H9 (cell line): ENCODE data around the gene NEMF. TPM values are rescaled to one million over a fixed set of nuclear protein-coding genes. Genes with fewer than 3 reads are reported as not detected.

Source experiments
- DNase-seq: peaks from one replicate; pipeline ENCODE4 v3.0.0-alpha.2; 2017
- H2AFZ ChIP-seq: one replicate; pipeline ENCODE4 v1.6.1; 2013; ENCODE audit warnings: mild to moderate bottlenecking, low read length, control low read depth, moderate library complexity
- H2AK5ac ChIP-seq: 2 replicates; pipeline ENCODE4 v1.6.1; 2013; ENCODE audit warnings: low read length, control low read depth, mixed read lengths; ENCODE audit not compliant: insufficient read length
- H2BK120ac ChIP-seq: one replicate; pipeline ENCODE4 v1.6.1; 2013; ENCODE audit warnings: low read depth, mild to moderate bottlenecking, low read length, control low read depth, inconsistent platforms; ENCODE audit not compliant: poor library complexity, severe bottlenecking
- H2BK12ac ChIP-seq: 2 replicates; pipeline ENCODE4 v1.6.1; 2013; ENCODE audit warnings: low read length, control low read depth, mixed read lengths, low read depth; ENCODE audit not compliant: insufficient read length
- H2BK15ac ChIP-seq: 2 replicates; pipeline ENCODE4 v1.6.1; 2013; ENCODE audit warnings: low read depth, low read length, control low read depth
- H2BK20ac ChIP-seq: one replicate; pipeline ENCODE4 v1.6.1; 2013; ENCODE audit warnings: low read depth, mild to moderate bottlenecking, low read length, control low read depth, inconsistent platforms; ENCODE audit not compliant: poor library complexity, severe bottlenecking
- H2BK5ac ChIP-seq: 2 replicates; pipeline ENCODE4 v1.6.1; 2013; ENCODE audit warnings: low read length, control low read depth, mixed read lengths; ENCODE audit not compliant: insufficient read length
- H3K14ac ChIP-seq: 2 replicates; pipeline ENCODE4 v1.6.1; 2013; ENCODE audit warnings: low read length, control low read depth; ENCODE audit not compliant: insufficient read depth
- H3K18ac ChIP-seq: 2 replicates; pipeline ENCODE4 v1.6.1; 2013; ENCODE audit warnings: low read depth, mild to moderate bottlenecking, mixed read lengths, low read length, control low read depth; ENCODE audit not compliant: insufficient read length
- H3K23ac ChIP-seq: 2 replicates; pipeline ENCODE4 v1.6.1; 2013; ENCODE audit warnings: low read length, control low read depth, mixed read lengths, low read depth; ENCODE audit not compliant: insufficient read length
- H3K23me2 ChIP-seq: 2 replicates; pipeline ENCODE4 v1.6.1; 2013; ENCODE audit warnings: low read depth, mild to moderate bottlenecking, mixed read lengths, low read length, control low read depth; ENCODE audit not compliant: insufficient read length, poor library complexity, severe bottlenecking
- H3K27ac ChIP-seq: 2 replicates; pipeline ENCODE4 v1.5.1; 2013; ENCODE audit warnings: low read length, control low read depth, mixed read lengths, low read depth; ENCODE audit not compliant: insufficient read length
- H3K27me3 ChIP-seq: 2 replicates; pipeline ENCODE4 v1.6.1; 2013; ENCODE audit warnings: low read length, control low read depth, inconsistent platforms; ENCODE audit not compliant: insufficient read depth
- H3K4ac ChIP-seq: 2 replicates; pipeline ENCODE4 v1.6.1; 2013; ENCODE audit warnings: low read depth, mild to moderate bottlenecking, control low read depth, inconsistent platforms, low read length, moderate library complexity
- H3K4me1 ChIP-seq: 2 replicates; pipeline ENCODE4 v1.6.1; 2013; ENCODE audit warnings: low read length, control low read depth, inconsistent platforms; ENCODE audit not compliant: insufficient read depth
- H3K4me2 ChIP-seq: 2 replicates; pipeline ENCODE4 v1.6.1; 2013; ENCODE audit warnings: low read length, control low read depth, mixed read lengths; ENCODE audit not compliant: insufficient read length, insufficient read depth
- H3K56ac ChIP-seq: 2 replicates; pipeline ENCODE4 v1.6.1; 2013; ENCODE audit warnings: low read depth, mild to moderate bottlenecking, mixed read lengths, low read length, control low read depth; ENCODE audit not compliant: insufficient read length
- H3K79me1 ChIP-seq: 2 replicates; pipeline ENCODE4 v1.6.1; 2013; ENCODE audit warnings: low read depth, mild to moderate bottlenecking, moderate library complexity, low read length, control low read depth, inconsistent platforms; ENCODE audit not compliant: insufficient read depth, poor library complexity, severe bottlenecking
- H3K79me2 ChIP-seq: 2 replicates; pipeline ENCODE4 v1.6.1; 2013; ENCODE audit warnings: low read length, control low read depth, inconsistent platforms; ENCODE audit not compliant: insufficient read depth
- H3K9ac ChIP-seq: 2 replicates; pipeline ENCODE4 v1.6.1; 2013; ENCODE audit warnings: low read length, control low read depth, mixed read lengths; ENCODE audit not compliant: insufficient read length; ENCODE audit errors: extremely low read depth
- H3K9me3 ChIP-seq: one replicate; pipeline ENCODE4 v1.6.1; 2013; ENCODE audit warnings: low read depth, low read length, inconsistent platforms; ENCODE audit not compliant: control insufficient read depth
- H3T11ph ChIP-seq: one replicate; pipeline ENCODE4 v1.6.1; 2013; ENCODE audit warnings: mild to moderate bottlenecking, low read length, control low read depth, inconsistent platforms
- H4K20me1 ChIP-seq: one replicate; pipeline ENCODE4 v1.6.1; 2013; ENCODE audit not compliant: control insufficient read depth, insufficient read length, insufficient read depth
- H4K5ac ChIP-seq: 2 replicates; pipeline ENCODE4 v1.6.1; 2013; ENCODE audit warnings: low read depth, mild to moderate bottlenecking, mixed read lengths, low read length, control low read depth; ENCODE audit not compliant: insufficient read length
- H4K8ac ChIP-seq: replicated peaks from 2 replicates; pipeline ENCODE4 v1.6.1; 2013; ENCODE audit warnings: low read length, control low read depth, mixed read lengths, low read depth; ENCODE audit not compliant: insufficient read length
- H4K91ac ChIP-seq: 2 replicates; pipeline ENCODE4 v1.6.1; 2013; ENCODE audit warnings: low read depth, mild to moderate bottlenecking, moderate library complexity, mixed read lengths, low read length, control low read depth; ENCODE audit not compliant: insufficient read length
- H3K27ac Mint-ChIP-seq, 3 experiments: 2 replicates in 2 of 3; 3 replicates in 1 of 3; pipeline ENCODE4 v1.8.0; 2020 to 2021; ENCODE audit warnings: mixed read lengths in 3 of 3, mild to moderate bottlenecking in 1 of 3, moderate library complexity in 1 of 3
- H3K27me3 Mint-ChIP-seq: 2 replicates; pipeline ENCODE4 v1.8.0; 2021; ENCODE audit warnings: low read depth, mild to moderate bottlenecking, moderate library complexity, mixed read lengths
- H3K36me3 Mint-ChIP-seq, 3 experiments: 2 replicates in 2 of 3; 3 replicates in 1 of 3; pipeline ENCODE4 v1.8.0; 2020 to 2021; ENCODE audit warnings: low read depth in 3 of 3, mixed read lengths in 3 of 3; ENCODE audit not compliant: insufficient read depth in 1 of 3
- H3K4me1 Mint-ChIP-seq, 2 experiments: 2 replicates each; pipeline ENCODE4 v1.8.0; 2020; ENCODE audit warnings: mixed read lengths in 2 of 2
- H3K4me3 Mint-ChIP-seq, 2 experiments: 2 replicates in 1 of 2; 3 replicates in 1 of 2; pipeline ENCODE4 v1.8.0; 2020 to 2021; ENCODE audit warnings: mild to moderate bottlenecking in 2 of 2, mixed read lengths in 2 of 2, moderate library complexity in 1 of 2
- H3K9me3 Mint-ChIP-seq, 2 experiments: 2 replicates in 1 of 2; 3 replicates in 1 of 2; pipeline ENCODE4 v1.8.0; 2020; ENCODE audit warnings: mild to moderate bottlenecking in 2 of 2, mixed read lengths in 2 of 2, moderate library complexity in 1 of 2
- WGBS: extraction: QIAGEN DNeasy Blood & Tissue Kit; methylation state at CpG from one replicate; pipeline ENCODE4 v1.1.7; 2013; ENCODE audit warnings: missing lambda C conversion rate, low lambda C conversion rate, mixed read lengths; ENCODE audit not compliant: insufficient read length; ENCODE audit errors: extremely low coverage; 5-methylcytosine and 5-hydroxymethylcytosine counted together
- total RNA-seq: library from RNA; stranded (reverse); gene quantifications from 2 replicates; pipeline ENCODE4 v1.2.1, GENCODE V29; 2021
- TF ChIP-seq, protein P1 (sequence below): fragments of 200-600 bp; sonication (generic); conservative IDR thresholded peaks from 3 replicates; pipeline ENCODE4 v1.8.0; 2021; ENCODE audit warnings: antibody characterized with exemption, mild to moderate bottlenecking

The NEMF gene
- total RNA-seq, 1 experiment from 2014 or later, result 57.4 TPM

DNA sequence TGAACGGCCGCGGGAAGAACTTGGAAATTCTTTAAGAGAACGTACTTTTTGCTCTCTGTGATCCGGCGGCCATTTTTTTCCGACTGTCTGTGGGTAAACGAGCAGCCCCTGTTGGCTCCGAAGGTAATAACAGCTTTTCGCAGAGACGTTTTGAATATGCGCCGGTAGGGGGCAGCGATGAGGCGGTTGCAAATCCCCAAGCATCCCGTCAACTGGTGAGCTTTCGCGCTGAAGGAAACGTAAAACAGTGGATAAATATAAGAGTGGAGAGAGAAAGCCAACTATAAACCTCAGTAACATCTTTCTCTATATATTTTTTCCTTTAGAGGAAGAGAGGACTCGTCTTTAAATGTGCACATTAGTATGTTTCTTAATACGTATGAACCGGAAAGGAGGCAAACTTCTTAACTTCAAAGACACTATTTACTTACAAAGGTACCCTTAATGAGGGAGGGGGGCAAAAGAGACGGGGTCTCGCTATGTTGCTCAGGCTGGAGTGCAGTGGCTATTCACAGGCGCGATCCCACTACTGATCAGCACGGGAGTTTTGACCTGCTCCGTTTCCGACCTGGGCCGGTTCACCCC, 9.6 kb upstream of the NEMF start:
- Histone ChIP-seq H3K27me3 (no peaks in the 10 kb centered on the region), H4K20me1 (no peaks in the 10 kb centered on the region), H2BK12ac (no peak overlapping the region), H2BK5ac (peak overlapping the region; percentile 74), H3K18ac (peak overlapping the region; percentile 98), H2AFZ (peak overlapping the region; percentile 98), H3K4me1 (no peaks in the 10 kb centered on the region; the same call in 1 of the 2 replicates), H4K91ac (no peak overlapping the region), H3K14ac (peak overlapping the region; percentile 96; the same call in 1 of the 2 replicates), H3K23ac (no peak overlapping the region), H3K27ac (peak overlapping the region; percentile 95), H3T11ph (peak overlapping the region; percentile 94), H3K9ac (peak overlapping the region; percentile 99), H3K9me3 (no peaks in the 10 kb centered on the region), H4K5ac (peak overlapping the region; percentile 94), H3K4me2 (peak overlapping the region; percentile 98), H3K4ac (no peak overlapping the region; the same call in 1 of the 2 replicates), H3K79me1 (no peaks in the 10 kb centered on the region), H2BK20ac (peak overlapping the region; percentile 84), H3K79me2 (no peaks in the 10 kb centered on the region), H2BK15ac (no peak overlapping the region), H2AK5ac (no peak overlapping the region), H2BK120ac (peak overlapping the region; percentile 84), H4K8ac (peak overlapping the region; percentile 71), H3K23me2 (peaks cover 6% of the 10 kb centered on the region), H3K56ac (peak overlapping the region; percentile 82)
- Mint-ChIP-seq H3K27ac (peak overlapping the region in 2 of 3 experiments; percentile 97 to 99), H3K36me3 (no peaks in the 10 kb centered on the region; a peak in 1 of 7 replicates), H3K4me1 (peaks cover 7 to 14% of the 10 kb centered on the region in 2 experiments), H3K4me3 (no peak overlapping the region), H3K27me3 (peaks cover 3% of the 10 kb centered on the region; the same call in 1 of the 2 replicates), H3K9me3 (no peaks in the 10 kb centered on the region; a peak in 1 of 5 replicates)
- DNase-seq, result peak; percentile 83
- TF ChIP-seq, protein P1, sequence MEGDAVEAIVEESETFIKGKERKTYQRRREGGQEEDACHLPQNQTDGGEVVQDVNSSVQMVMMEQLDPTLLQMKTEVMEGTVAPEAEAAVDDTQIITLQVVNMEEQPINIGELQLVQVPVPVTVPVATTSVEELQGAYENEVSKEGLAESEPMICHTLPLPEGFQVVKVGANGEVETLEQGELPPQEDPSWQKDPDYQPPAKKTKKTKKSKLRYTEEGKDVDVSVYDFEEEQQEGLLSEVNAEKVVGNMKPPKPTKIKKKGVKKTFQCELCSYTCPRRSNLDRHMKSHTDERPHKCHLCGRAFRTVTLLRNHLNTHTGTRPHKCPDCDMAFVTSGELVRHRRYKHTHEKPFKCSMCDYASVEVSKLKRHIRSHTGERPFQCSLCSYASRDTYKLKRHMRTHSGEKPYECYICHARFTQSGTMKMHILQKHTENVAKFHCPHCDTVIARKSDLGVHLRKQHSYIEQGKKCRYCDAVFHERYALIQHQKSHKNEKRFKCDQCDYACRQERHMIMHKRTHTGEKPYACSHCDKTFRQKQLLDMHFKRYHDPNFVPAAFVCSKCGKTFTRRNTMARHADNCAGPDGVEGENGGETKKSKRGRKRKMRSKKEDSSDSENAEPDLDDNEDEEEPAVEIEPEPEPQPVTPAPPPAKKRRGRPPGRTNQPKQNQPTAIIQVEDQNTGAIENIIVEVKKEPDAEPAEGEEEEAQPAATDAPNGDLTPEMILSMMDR, result peak; percentile 100
- no CpG with 5 or more reads among the region's 30 CpGs for WGBS
